HG03064 (cell line): ENCODE data around the gene NR1D1.

Source experiments
- ATAC-seq: cut with Tn5 transposase; IDR thresholded peaks from one replicate; pipeline ENCODE4 v1.9.1; 2021; ENCODE audit warnings: low read depth; ENCODE audit not compliant: unreplicated experiment

Gene NR1D1

DNA sequence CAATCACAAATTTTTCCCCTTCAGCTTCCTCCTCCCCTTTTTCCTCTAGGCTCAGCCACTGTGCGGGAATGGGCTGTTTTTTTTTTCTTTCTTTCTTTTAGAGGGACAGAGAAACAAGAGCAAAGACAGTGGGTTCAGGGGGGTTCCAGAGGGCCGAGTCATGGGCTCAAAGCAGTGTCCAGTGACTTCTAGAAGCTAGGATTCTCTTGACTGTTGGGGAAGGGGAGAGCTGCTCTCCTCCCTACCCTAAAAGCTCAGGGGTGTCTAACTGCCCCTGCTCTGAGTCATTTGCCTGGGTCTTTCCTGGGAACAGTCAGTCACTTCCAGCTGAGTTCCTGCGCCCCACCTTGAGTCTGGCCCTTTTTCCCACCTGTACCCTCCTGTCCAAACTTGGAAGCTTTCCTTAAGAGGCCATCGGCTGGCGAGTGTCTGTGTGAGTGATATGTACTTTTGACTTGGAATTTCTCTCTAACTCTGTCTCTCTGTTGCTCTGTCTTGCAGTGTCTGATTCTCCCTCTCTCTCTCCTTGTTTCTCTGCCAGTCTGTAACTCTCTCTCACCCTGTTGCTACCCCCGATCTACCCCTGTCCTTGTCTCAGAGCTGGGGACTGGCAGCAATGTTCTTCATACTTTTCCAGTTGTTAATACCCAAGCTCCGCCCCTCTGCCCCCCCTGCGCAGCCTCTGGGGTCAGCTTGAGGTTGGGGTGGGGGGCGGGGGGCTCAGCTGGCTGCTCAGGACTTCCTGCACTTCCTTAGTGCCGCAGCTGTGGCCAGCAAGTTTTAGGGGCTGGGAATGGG lies 35.2 kb downstream of the NR1D1 start:
- ATAC-seq: no peak

DNA sequence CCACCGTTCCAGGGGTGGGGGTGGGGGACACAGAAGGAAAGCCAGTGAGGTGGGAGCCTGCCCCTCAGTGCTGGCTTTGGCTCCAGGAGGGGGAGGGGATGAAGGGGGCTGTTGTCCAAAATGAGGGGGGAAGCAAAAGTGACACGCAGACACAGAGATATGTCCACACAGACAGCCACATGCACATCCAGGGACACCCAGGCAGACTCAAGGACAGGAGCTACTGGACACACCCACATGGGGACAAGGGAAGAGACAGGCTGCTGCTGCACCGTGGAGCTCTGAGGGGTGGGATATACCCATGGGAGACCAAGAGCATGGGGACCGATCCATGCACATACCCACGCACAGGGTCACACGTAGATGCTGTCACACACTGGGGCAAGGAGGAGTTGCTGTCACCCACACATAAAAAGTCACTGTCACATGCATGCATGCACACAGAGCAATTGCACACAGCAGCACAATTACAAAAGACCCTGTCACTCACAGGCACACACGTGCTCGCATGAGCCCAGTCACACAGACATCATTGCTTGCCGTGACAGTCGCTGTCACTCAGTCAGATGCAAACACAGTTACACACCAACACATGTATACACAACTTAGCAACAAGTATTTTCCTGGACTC lies 36.4 kb downstream of the NR1D1 start:
- ATAC-seq: no peak

DNA sequence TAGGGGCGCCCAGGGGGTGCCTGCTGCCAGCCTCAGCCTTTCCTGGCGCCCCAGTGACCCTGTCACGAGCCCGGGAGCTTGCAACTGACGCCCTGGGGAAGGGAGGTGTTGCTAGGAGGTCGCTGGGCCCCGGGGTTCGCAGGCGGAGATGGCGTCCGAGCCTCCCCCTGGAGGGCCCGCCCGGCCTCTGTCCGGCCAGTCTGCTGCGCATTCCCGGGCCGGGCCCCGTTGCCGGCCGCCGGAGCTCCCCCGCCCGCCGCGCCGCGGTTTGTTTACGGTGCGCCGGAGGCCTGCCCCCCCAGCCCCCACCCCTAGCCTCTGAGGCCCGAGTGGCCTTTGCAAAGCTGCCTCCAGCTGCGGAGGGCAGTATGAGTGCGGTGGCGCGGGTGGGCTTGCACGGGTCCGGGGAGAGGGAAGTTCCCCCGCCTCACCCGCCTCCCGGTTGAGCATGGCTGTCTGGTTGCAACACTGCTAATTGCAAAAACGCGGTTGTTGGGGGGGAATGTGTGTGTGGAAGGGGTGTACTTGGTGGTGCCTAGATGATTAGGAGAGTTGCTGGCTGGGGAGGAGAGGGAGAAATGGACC lies 37.1 kb downstream of the NR1D1 start:
- no peak for ATAC-seq

DNA sequence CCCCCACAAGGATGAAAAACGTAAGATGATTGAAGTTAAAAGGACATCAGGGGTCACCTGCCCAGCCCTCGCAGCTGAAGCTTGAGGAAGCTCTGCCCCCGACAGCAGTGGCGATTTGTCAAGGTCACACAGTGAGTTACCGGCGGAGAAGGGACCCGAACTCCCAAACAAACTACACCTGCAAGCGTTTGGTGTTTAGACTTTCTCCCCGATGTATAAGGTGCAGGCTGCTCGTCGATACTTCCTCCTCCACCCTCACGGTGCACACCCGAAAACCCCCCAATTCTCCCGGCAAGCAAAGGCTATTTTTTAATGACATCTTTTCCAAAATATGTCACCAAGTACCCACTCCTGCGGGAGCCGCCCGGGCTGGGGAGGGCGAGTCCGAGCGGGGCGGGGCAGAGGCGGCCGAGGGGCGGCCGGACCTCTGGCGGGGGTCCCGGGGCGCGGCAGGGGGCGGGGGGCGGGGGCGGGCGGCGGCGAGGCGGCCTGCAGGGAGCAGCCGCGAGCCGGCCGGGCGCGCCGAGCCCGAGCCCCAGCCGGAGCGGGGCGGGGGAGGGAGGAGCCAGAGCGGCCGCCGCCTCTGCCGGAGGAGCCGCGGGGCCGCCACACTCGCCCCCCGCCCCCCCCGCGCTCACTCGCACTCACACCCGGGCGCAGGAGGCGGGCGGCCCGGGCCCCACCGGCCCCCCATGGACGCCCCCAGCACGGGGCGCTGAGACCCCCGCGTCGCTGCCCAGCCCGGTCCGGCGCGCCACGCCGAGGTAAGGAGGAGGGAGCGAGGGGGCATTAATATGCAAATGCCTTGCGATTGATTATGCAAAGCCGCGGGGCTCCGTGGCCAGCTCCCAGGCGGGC lies 37.8 kb downstream of the NR1D1 start, which contains the start of gene THRA:
Gene THRA, plus strand, starts transcription at position 637 of the 858 bp plus-strand sequence. CDS start 11,524 bp downstream, outside the sequence.
- no peak for ATAC-seq

DNA sequence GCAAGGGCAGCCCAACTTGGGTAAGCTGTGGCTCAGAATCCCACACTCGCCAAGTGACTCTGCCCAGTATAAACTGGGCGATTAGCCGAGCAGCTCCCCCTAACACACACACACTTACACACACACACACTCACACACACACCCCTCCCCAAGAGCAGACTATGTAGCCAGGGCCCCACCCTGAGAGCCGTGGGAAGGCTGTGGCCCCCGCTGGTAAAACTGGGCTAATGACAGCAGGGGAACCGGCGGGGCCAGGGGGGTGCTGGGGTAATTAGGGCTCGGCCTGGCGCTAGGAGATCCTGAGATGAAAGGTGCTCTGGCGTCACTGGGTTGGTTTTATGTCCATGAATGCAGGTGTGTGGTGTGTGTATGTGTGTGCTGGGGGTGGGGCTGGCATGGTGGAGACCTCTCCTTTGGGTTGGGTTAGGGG lies 38.8 kb downstream of the NR1D1 start:
- ATAC-seq: no peak

DNA sequence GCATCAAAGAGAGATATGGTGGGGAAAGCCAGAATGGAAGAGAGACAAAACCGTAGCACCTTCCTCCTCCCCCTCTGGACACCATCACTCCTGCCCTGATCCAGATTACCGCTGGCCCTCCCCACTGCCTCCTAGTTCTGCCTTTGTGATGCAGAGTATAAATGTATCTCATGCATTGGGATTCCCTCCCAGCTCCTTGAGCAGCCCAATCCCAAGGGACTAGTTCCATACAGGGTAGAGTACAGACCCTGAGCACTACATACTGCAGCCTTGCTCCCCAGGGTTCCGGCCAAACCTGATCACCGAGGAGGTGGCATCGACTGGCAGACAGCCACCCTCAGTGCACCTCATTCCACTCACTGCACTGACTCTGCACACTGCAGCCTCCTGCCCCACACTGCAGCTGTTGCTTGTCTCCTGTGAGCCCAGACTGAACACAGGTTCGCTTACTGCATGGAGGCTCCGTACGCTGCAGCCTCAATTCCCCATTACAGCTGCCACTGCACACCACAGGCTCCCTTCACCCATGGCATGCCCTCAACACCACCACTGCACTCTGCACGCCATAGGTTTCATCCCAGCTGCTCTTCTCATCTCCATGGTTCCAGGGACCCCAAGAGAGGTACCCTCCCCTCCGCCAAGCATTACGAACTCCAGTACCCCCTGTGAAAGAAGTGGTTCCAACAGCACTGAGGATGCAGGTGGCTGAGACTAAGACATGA lies 39.3 kb downstream of the NR1D1 start:
- no peak for ATAC-seq

DNA sequence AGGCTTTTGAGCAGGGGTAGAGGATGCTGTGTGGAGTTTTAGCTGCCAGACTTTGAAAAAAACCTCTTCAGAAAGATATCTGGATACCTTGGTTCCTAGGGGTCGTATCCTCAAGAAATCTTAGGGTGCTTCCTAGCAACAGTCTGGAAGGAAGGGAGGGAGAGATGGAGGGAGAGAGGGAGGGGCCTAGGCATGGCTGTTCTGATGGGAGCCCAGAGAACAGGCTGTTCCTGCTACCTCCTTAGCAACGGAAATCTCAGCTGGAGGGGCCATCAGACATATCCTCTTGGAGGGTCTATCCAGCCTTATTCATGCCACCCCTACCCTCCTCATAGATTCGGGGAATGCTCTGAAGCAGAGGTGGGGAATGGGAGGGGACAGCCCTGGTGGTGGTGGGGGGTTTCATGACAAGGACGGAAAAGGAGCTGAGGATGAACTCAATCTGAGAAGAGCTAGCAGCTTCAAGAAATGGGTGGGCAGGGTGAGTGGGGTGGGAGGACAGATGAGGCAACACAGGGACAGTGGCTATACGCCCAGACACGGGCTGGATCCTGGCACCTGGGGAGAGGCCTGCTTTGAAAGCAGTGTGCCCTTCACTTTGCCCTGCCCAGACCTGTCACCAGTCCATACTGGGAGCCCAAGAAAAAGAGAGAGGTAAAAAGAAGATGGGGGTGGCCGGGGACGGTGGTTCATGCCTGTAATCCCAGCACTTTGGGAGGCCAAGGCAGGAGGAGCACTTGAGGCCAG lies 40.5 kb downstream of the NR1D1 start:
- ATAC-seq: no peak

DNA sequence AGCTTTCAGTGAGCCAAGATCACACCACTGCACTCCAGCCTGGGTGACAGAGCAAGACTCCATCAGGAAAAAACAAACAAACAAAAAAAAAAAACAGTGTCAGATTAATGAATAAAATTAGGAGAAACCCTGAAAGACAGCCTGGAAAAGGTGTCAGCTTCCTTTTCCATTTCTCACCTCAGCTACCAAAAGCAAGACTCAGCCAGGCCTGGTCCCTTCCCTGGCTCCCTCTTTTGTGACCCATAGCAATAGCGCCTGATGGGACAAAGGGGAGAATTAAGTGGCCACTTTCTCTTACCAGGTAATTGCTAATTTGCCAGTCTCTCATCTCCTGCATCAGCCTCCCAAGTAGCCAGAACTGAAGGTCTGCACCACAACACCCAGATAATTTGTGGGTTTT lies 41.5 kb downstream of the NR1D1 start:
- ATAC-seq: no peak

DNA sequence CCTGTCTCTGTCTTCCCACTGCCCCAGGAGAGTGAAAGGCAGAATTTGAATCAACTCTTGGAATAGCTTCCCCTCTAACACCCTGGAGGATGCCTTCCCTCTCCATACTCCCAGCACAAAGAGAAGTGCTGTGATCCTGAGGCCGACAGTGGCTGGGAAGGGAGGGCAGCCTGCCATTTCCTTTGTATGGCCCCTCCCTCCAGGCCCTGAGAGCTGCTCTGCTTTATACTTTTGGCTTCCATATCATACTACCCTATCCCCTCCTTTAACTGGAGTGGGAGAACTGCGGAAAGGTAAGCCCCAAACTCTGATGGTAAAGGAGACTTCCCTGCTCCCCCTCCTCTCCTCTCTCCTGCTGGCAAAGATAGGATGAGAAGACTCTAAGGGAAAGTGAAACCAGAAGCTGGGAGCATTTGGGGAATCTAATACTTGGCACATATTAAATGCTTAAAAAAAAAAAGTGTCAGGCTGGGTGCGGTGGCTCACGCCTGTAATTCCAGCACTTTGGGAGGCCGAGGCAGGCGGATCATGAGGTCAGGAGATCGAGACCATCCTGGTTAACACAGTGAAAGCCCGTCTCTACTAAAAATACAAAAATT lies 42.1 kb downstream of the NR1D1 start:
- no peak for ATAC-seq

DNA sequence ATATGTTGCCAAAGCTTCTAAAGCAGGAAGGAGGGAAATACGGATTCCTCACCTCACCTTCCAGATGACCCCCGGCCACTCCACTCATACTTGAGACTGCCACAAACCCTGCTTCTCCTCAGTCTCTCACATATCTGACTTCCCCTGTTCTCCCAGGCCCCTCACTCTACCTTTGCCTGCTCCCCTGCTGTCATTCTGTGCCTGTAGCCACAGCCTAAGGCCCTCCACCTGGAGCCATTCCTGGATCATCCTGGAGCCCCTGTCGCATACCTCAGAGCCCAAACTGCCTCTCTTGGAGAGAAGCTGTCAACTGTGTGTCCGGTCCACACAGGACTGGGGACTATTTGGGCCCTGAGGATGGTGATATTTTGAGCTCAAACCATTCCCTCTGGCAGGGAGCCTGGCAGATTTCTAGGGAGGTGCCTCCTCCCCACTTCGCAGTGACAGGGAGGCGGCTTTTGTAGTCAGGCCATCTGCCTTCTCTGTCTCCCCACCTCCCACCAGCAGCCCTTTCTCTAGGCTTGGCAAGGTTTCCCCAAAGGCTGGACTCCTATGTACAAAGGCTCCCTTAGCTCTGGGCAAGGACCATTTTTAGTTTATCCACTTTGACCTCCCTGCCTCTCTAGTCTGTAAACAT lies 43.9 kb downstream of the NR1D1 start:
- no peak for ATAC-seq
